Fibroblast of villous mesenchyme (primary cell): Measurements from ENCODE around the gene SNCAIP. TPM values are rescaled to one million over a fixed set of nuclear protein-coding genes. Genes with fewer than 3 reads are reported as not detected.

Experiments
- DNase-seq: peaks from one replicate; pipeline ENCODE4 v3.0.0-alpha.2; 2010; ENCODE audit warnings: low read depth
- H3K4me3 ChIP-seq: 2 replicates; pipeline ENCODE4 v1.5.1; 2011; ENCODE audit warnings: low read depth, mild to moderate bottlenecking, low read length
- total RNA-seq: library from RNA; depleted of rRNA; stranded (reverse); fragments of >200 nt; gene quantifications from 2 replicates; pipeline ENCODE4 v1.2.3, GENCODE V29; 2012
- TF ChIP-seq, protein P1 (sequence below): IDR thresholded peaks from 2 replicates; pipeline ENCODE4 v1.5.1; 2012; ENCODE audit warnings: low read depth, mild to moderate bottlenecking, low read length; ENCODE audit not compliant: insufficient read depth

The SNCAIP gene
- total RNA-seq, 1 donor, result 19.0 TPM

DNA sequence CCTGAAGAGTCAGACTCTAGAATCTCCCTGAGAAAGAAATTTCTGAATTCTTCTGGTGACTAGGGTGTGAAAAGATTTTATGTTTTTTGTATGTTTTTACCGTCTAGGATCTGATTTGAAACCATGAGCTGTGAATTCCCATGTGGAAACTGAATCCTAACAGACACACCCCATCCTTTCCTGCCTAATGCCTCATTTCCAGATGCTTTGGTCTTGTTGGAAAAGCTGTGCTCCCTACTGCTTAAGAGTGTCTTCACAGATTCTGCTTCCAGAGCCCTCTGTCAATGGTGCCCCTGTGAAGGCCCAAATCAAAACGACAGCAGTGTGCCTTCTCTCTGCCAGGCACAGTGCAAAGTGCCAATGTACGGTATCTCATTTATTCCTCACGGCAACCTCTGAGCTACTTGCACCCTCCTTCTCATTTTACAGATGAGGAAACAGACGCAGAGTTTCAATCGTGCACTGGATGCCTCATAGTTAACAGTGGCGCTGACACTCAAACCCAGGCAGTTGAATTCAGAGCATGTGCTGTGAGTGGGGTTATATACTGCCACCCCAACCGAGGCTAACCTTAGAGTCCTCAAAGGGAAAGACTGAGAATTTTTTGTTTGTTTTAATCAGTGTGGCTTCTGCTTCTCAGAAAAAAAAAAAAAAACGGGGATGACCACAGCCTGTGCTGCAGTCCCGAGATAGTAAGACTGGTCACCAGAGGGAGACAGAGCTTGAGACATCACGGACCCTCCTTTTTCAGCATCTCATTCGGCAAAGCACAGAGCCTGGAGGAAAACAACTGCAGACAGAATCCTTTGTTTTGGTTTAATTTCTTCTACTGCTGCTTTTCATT lies 188.4 kb downstream of the SNCAIP start:
- TF ChIP-seq, protein P1, sequence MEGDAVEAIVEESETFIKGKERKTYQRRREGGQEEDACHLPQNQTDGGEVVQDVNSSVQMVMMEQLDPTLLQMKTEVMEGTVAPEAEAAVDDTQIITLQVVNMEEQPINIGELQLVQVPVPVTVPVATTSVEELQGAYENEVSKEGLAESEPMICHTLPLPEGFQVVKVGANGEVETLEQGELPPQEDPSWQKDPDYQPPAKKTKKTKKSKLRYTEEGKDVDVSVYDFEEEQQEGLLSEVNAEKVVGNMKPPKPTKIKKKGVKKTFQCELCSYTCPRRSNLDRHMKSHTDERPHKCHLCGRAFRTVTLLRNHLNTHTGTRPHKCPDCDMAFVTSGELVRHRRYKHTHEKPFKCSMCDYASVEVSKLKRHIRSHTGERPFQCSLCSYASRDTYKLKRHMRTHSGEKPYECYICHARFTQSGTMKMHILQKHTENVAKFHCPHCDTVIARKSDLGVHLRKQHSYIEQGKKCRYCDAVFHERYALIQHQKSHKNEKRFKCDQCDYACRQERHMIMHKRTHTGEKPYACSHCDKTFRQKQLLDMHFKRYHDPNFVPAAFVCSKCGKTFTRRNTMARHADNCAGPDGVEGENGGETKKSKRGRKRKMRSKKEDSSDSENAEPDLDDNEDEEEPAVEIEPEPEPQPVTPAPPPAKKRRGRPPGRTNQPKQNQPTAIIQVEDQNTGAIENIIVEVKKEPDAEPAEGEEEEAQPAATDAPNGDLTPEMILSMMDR, result peak; percentile 65
- peak; percentile 65 for DNase-seq
- no peak overlapping the region for H3K4me3 ChIP-seq

DNA sequence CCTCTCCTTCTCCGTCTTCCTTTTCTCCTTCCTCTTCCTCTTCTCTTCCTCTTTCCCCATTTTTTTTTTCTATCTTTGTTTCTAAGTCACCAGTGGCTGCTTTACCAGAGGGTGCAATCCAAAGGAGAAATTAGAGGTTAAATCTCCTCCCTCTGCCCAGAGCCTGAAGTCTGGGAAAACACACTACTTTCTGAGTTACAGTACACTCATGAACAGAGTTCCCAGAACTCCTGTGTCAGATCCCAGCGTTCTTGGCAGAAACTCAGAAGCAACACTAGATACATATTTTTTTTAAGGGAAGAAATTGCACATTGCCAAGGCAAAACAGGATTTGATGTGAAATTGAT lies 189.0 kb downstream of the SNCAIP start:
- DNase-seq, result peak; percentile 17

DNA sequence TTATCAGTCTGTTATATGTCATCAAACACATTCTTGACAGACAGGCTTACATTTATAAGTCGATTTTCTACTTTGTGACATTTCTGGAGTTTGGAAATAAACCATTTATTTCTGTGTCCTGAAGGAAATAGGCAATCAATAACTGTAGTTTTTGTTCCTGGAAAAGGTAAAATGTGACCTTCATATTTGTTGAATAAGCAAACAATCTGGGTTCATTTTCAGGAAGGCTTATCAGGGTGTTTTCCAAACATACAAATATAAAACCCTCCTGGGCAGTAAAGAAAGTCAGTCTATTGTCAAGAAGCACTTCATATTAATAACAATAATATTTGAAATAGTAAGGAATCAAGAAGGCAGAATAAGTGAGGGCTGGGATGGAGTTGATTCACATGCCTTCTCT lies 195.0 kb downstream of the SNCAIP start:
- DNase-seq, result no peak
- no peak overlapping the region for H3K4me3 ChIP-seq
- TF ChIP-seq, protein P1, result no peak

More for the DNA sequence above, 189.0 kb downstream of the SNCAIP start:
- TF ChIP-seq, protein P1, result no peak
- H3K4me3 ChIP-seq, result no peak overlapping the region

DNA sequence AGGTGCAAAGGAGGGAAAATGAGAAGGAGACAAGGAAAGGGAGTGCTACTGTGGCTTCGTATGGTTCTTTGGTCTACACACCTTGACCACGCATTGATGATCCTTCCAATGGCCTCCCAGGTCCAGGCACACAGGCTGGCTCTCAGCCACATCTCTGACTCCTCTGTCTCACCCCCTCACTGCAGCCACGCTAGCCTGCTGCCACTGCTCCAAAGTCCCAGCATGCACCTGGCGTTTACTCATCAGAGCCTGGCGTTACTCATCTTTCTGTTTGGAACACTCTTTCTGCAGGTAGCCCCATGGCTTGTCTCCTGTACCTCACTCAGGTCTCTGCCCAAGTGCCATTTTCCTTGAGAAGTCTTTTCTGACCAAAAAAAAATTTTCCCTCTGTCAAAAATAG lies 195.5 kb downstream of the SNCAIP start:
- no peak overlapping the region for H3K4me3 ChIP-seq
- TF ChIP-seq, protein P1, result no peak
- DNase-seq, result no peak

DNA sequence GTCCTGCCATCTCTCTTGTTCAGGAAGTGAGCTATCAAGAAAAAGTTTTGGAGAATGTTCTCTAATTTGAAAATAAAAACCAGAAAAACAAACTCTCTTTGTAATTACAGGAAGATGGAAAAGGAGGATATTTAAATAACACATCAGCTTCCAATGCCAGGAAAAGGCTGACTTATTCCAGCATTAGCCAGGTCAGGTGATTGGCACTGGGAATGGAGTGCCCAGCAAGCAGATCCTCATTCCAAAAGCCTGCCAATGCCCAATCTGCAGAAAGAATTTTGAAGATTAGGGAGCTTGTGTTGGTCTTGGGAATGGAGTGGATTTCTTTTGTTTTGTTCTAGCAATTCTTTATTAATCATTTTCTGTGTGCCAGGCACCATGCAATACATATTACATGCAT lies 196.6 kb downstream of the SNCAIP start:
- no peak overlapping the region for H3K4me3 ChIP-seq
- no peak for DNase-seq
- TF ChIP-seq, protein P1, result no peak

Other genes with a start within 250 kb of the SNCAIP start
- 91.1 and 131 TPM in 2 replicates for gene LOX, start 234.0 kb upstream of the SNCAIP start, total RNA-seq
- 0.43 and 0.64 TPM in 2 replicates for gene ZNF474, start 182.7 kb upstream of the SNCAIP start, total RNA-seq